ENCODE data around the gene MTUS2.

GRCh38 chr13:28837111-28837510, 17.0 kb downstream of the MTUS2 start:
- TF ChIP-seq CTCF (IDR thresholded peaks at IDR 0.05; ENCODE audit: insufficient read depth, low read length, poor library complexity, severe bottlenecking) = no peak
- TF ChIP-seq EZH2phosphoT487 (conservative IDR thresholded peaks at IDR 0.05; ENCODE audit: low read length) = no peak

Measured in SU-DHL-6 (cell line).